Measurements from ENCODE around the gene CELA2A. TPM values are rescaled to one million over a fixed set of nuclear protein-coding genes. Genes with fewer than 3 reads are reported as not detected.
"Not testable (repeated sequence)": the region's sequence is repeated elsewhere in the genome, so short reads cannot be mapped to it uniquely, and the experiment has no call there.

Gene CELA2A
- total RNA-seq, 1 donor from 2014 or later: not detected

GRCh38 chr1:15469821-15470448 lies 13.4 kb downstream of the CELA2A start:
- DNase-seq: not testable (repeated sequence)

- not testable (repeated sequence) for DNase-seq
Observed at GRCh38 chr1:15471067-15471466, 14.5 kb downstream of the CELA2A start.

GRCh38 chr1:15471723-15472122 lies 15.2 kb downstream of the CELA2A start:
- DNase-seq: not testable (repeated sequence)

- no peak for DNase-seq
Observed at GRCh38 chr1:15472587-15472986, 16.1 kb downstream of the CELA2A start.

- no peak for DNase-seq
Observed at GRCh38 chr1:15475752-15476314, 19.3 kb downstream of the CELA2A start, which contains the start of gene CELA2B. Gene CELA2B, plus strand, starts transcription at chr1:15476104. Its CDS starts 22 bp downstream, at chr1:15476126.

GRCh38 chr1:15476927-15477326 lies 20.4 kb downstream of the CELA2A start:
- DNase-seq: no peak

GRCh38 chr1:15477646-15478212 lies 21.2 kb downstream of the CELA2A start:
- no peak for DNase-seq

GRCh38 chr1:15479654-15480347 lies 23.3 kb downstream of the CELA2A start:
- DNase-seq: no peak

- DNase-seq: not testable (repeated sequence)
Observed at GRCh38 chr1:15482455-15482854, 25.9 kb downstream of the CELA2A start.

- not testable (repeated sequence) for DNase-seq
Observed at GRCh38 chr1:15482983-15483543, 26.5 kb downstream of the CELA2A start.

GRCh38 chr1:15483971-15484370 lies 27.4 kb downstream of the CELA2A start:
- no peak for DNase-seq

GRCh38 chr1:15484443-15484842 lies 27.9 kb downstream of the CELA2A start:
- not testable (repeated sequence) for DNase-seq

GRCh38 chr1:15485636-15486035 lies 29.1 kb downstream of the CELA2A start:
- DNase-seq: no peak

- DNase-seq: not testable (repeated sequence)
Observed at GRCh38 chr1:15486844-15487610, 30.5 kb downstream of the CELA2A start.

- no peak for DNase-seq
Observed at GRCh38 chr1:15488371-15488770, 31.8 kb downstream of the CELA2A start.

- DNase-seq: no peak
Observed at GRCh38 chr1:15489052-15489736, 32.7 kb downstream of the CELA2A start.

- DNase-seq: not testable (repeated sequence)
Observed at GRCh38 chr1:15491010-15491409, 34.5 kb downstream of the CELA2A start.

- DNase-seq: no peak
Observed at GRCh38 chr1:15492596-15492995, 36.1 kb downstream of the CELA2A start.

- no peak for DNase-seq
Observed at GRCh38 chr1:15493869-15494390, 37.4 kb downstream of the CELA2A start.

- no peak for DNase-seq
Observed at GRCh38 chr1:15500184-15501178, 43.9 kb downstream of the CELA2A start.

Data from skin of body (tissue), 2 donors.